D341Med (cell line): Measurements from ENCODE around the gene EBF4.
"Not testable (repeated sequence)": the region's sequence is repeated elsewhere in the genome, so short reads cannot be mapped to it uniquely, and the experiment has no call there.

ENCODE experiments used
- DNase-seq: peaks from one replicate; pipeline ENCODE4 v3.0.0; 2012; ENCODE audit warnings: low spot score

Gene EBF4

GRCh38 chr20:2672446-2672845 lies 20.1 kb upstream of the EBF4 start:
- DNase-seq: no peak

- DNase-seq: no peak
Observed at GRCh38 chr20:2673453-2673852, 19.1 kb upstream of the EBF4 start.

- DNase-seq: no peak
Observed at GRCh38 chr20:2680046-2680445, 12.5 kb upstream of the EBF4 start.

- DNase-seq: not testable (repeated sequence)
Observed at GRCh38 chr20:2682040-2682439, 10.5 kb upstream of the EBF4 start.

- DNase-seq: not testable (repeated sequence)
Observed at GRCh38 chr20:2684817-2685216, 7.8 kb upstream of the EBF4 start.

GRCh38 chr20:2687514-2687913 lies 5.1 kb upstream of the EBF4 start:
- no peak for DNase-seq

- peak; percentile 72 for DNase-seq
Observed at GRCh38 chr20:2688041-2688591, 4.5 kb upstream of the EBF4 start.

GRCh38 chr20:2690213-2690612 lies 2.4 kb upstream of the EBF4 start:
- no peak for DNase-seq

- DNase-seq: no peak
Observed at GRCh38 chr20:2690718-2691117, 1.9 kb upstream of the EBF4 start.

- no peak for DNase-seq
Observed at GRCh38 chr20:2691127-2691526, 1.5 kb upstream of the EBF4 start.

GRCh38 chr20:2691663-2692035 lies 931 bp upstream of the EBF4 start:
- DNase-seq: peak; percentile 29

GRCh38 chr20:2692886-2693285 lies 306 bp downstream of the EBF4 start:
- peak; percentile 83 for DNase-seq

GRCh38 chr20:2693286-2694007 lies 867 bp downstream of the EBF4 start:
- DNase-seq: peak; percentile 82

GRCh38 chr20:2694008-2694471 lies 1.5 kb downstream of the EBF4 start:
- DNase-seq: peak; percentile 38

- peak; percentile 44 for DNase-seq
Observed at GRCh38 chr20:2694519-2694918, 1.9 kb downstream of the EBF4 start.

GRCh38 chr20:2695206-2695983 lies 2.8 kb downstream of the EBF4 start:
- DNase-seq: no peak

GRCh38 chr20:2695984-2696525 lies 3.5 kb downstream of the EBF4 start:
- not testable (repeated sequence) for DNase-seq

- peak; percentile 9 for DNase-seq
Observed at GRCh38 chr20:2696646-2697045, 4.1 kb downstream of the EBF4 start.

- DNase-seq: no peak
Observed at GRCh38 chr20:2697768-2698167, 5.2 kb downstream of the EBF4 start.

GRCh38 chr20:2698186-2698817 lies 5.7 kb downstream of the EBF4 start:
- no peak for DNase-seq

- DNase-seq: peak; percentile 33
Observed at GRCh38 chr20:2698912-2699311, 6.3 kb downstream of the EBF4 start.

- DNase-seq: no peak
Observed at GRCh38 chr20:2699775-2700413, 7.3 kb downstream of the EBF4 start.
